SK-N-MC (cell line): ENCODE results near the gene RPL3.

ENCODE experiments used
- EZH2 ChIP-seq: fragments of 200-600 bp; sonication (generic); IDR thresholded peaks from one replicate; pipeline ENCODE4 v1.6.1; 2017; ENCODE audit warnings: antibody characterized with exemption
- POLR2AphosphoS5 ChIP-seq: IDR thresholded peaks from 2 replicates; pipeline ENCODE4 v1.6.1; 2012; ENCODE audit warnings: mild to moderate bottlenecking, low read depth, low read length, borderline replicate concordance

DNA sequence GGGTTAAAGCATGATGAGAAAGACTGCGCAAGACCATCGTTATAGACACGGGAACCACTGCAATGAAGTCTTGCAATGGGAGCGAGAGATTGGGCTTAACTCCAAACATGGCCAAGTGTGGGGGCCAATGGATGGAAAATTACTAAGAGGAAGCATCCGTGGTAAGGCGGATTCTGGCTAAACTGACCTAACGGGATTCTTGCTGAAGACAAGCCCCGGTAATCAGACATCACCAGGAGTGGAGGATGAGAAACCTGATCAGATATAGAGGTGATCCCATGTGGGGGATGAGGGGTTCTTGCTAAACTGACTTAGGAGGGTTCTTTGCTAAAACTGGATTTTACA, 24.6 kb upstream of the RPL3 start:
- TF ChIP-seq POLR2AphosphoS5 (no peak), EZH2 (no peak)
